ENCODE results near the gene MMD2.

The MMD2 gene

GRCh38 chr7:4884164-4884563 is 74.8 kb downstream of the MMD2 start:
- TF ChIP-seq CTCF (IDR thresholded peaks at IDR 0.05; ENCODE audit: low read depth, low read length, poor library complexity, severe bottlenecking), result no peak
- no peak for TF ChIP-seq EZH2phosphoT487 (IDR thresholded peaks at IDR 0.05; ENCODE audit: borderline replicate concordance, low read length)
- no peak overlapping the region for H3K27ac ChIP-seq (ENCODE audit: low read depth, low read length)
- H3K36me3 ChIP-seq (ENCODE audit: control insufficient read depth, low read length), result no peaks in the 10 kb centered on the region
- H3K4me2 ChIP-seq (ENCODE audit: low read length), result no peak overlapping the region
- H3K79me2 ChIP-seq (ENCODE audit: control insufficient read depth, low read length), result no peaks in the 10 kb centered on the region
- no peaks in the 10 kb centered on the region for H3K4me1 ChIP-seq (ENCODE audit: control insufficient read depth, low read length)
- H4K20me1 ChIP-seq (ENCODE audit: control insufficient read depth, insufficient read depth, low read depth, low read length), result no peaks in the 10 kb centered on the region
- peaks cover 13% of the 10 kb centered on the region for H3K27me3 ChIP-seq (ENCODE audit: control insufficient read depth, low read length)
- no peak overlapping the region for H3K4me3 ChIP-seq (ENCODE audit: low read length)
- H3K9me2 ChIP-seq (replicated peaks; ENCODE audit: control insufficient read depth, low read length), result no peaks in the 10 kb centered on the region
- no peaks in the 10 kb centered on the region; the same call in 1 of the 2 replicates for H3K9me3 ChIP-seq (ENCODE audit: control insufficient read depth, insufficient read depth, low read length)
- no peaks in the 10 kb centered on the region for H3F3A ChIP-seq (ENCODE audit: control insufficient read depth, insufficient read depth)

GRCh38 chr7:4883372-4884144 is 75.4 kb downstream of the MMD2 start, which contains the start of gene RADIL:
RADIL (minus strand) TSS chr7:4883716; CDS start chr7:4878139, 5,577 bp downstream.
- Histone ChIP-seq H3K9me3 (ENCODE audit: control insufficient read depth, insufficient read depth, low read length) (no peaks in the 10 kb centered on the region; the same call in 1 of the 2 replicates), H3K36me3 (ENCODE audit: control insufficient read depth, low read length) (no peaks in the 10 kb centered on the region), H3K4me1 (ENCODE audit: control insufficient read depth, low read length) (no peaks in the 10 kb centered on the region), H3F3A (ENCODE audit: control insufficient read depth, insufficient read depth) (no peaks in the 10 kb centered on the region), H3K27me3 (ENCODE audit: control insufficient read depth, low read length) (peaks cover 13% of the 10 kb centered on the region), H3K4me3 (ENCODE audit: low read length) (peak within 1 kb of the TSS; percentile 38; the same call in 1 of the 2 replicates), H3K9me2 (replicated peaks; ENCODE audit: control insufficient read depth, low read length) (no peaks in the 10 kb centered on the region), H3K4me2 (ENCODE audit: low read length) (peak within 1 kb of the TSS; percentile 51), H4K20me1 (ENCODE audit: control insufficient read depth, insufficient read depth, low read depth, low read length) (no peaks in the 10 kb centered on the region), H3K27ac (ENCODE audit: low read depth, low read length) (no peak within 1 kb of the TSS), H3K79me2 (ENCODE audit: control insufficient read depth, low read length) (no peaks in the 10 kb centered on the region)
- TF ChIP-seq CTCF (IDR thresholded peaks at IDR 0.05; ENCODE audit: low read depth, low read length, poor library complexity, severe bottlenecking), result peak; percentile 79
- TF ChIP-seq EZH2phosphoT487 (IDR thresholded peaks at IDR 0.05; ENCODE audit: borderline replicate concordance, low read length), result no peak

GRCh38 chr7:4883033-4883371 is 76.0 kb downstream of the MMD2 start:
- TF ChIP-seq CTCF (IDR thresholded peaks at IDR 0.05; ENCODE audit: low read depth, low read length, poor library complexity, severe bottlenecking) (no peak), EZH2phosphoT487 (IDR thresholded peaks at IDR 0.05; ENCODE audit: borderline replicate concordance, low read length) (no peak)
- H3K9me2 ChIP-seq (replicated peaks; ENCODE audit: control insufficient read depth, low read length), result no peaks in the 10 kb centered on the region
- H3K27me3 ChIP-seq (ENCODE audit: control insufficient read depth, low read length), result peaks cover 13% of the 10 kb centered on the region
- no peaks in the 10 kb centered on the region for H3K79me2 ChIP-seq (ENCODE audit: control insufficient read depth, low read length)
- H3F3A ChIP-seq (ENCODE audit: control insufficient read depth, insufficient read depth), result no peaks in the 10 kb centered on the region
- no peaks in the 10 kb centered on the region for H3K36me3 ChIP-seq (ENCODE audit: control insufficient read depth, low read length)
- no peaks in the 10 kb centered on the region; the same call in 1 of the 2 replicates for H3K9me3 ChIP-seq (ENCODE audit: control insufficient read depth, insufficient read depth, low read length)
- H3K4me3 ChIP-seq (ENCODE audit: low read length), result peak overlapping the region; percentile 38; the same call in 1 of the 2 replicates
- H3K4me2 ChIP-seq (ENCODE audit: low read length), result peak overlapping the region; percentile 51
- H3K27ac ChIP-seq (ENCODE audit: low read depth, low read length), result no peak overlapping the region
- H3K4me1 ChIP-seq (ENCODE audit: control insufficient read depth, low read length), result no peaks in the 10 kb centered on the region
- H4K20me1 ChIP-seq (ENCODE audit: control insufficient read depth, insufficient read depth, low read depth, low read length), result no peaks in the 10 kb centered on the region
